Measurements from ENCODE around the gene SH3BP2.

- TF ChIP-seq, protein P1, sequence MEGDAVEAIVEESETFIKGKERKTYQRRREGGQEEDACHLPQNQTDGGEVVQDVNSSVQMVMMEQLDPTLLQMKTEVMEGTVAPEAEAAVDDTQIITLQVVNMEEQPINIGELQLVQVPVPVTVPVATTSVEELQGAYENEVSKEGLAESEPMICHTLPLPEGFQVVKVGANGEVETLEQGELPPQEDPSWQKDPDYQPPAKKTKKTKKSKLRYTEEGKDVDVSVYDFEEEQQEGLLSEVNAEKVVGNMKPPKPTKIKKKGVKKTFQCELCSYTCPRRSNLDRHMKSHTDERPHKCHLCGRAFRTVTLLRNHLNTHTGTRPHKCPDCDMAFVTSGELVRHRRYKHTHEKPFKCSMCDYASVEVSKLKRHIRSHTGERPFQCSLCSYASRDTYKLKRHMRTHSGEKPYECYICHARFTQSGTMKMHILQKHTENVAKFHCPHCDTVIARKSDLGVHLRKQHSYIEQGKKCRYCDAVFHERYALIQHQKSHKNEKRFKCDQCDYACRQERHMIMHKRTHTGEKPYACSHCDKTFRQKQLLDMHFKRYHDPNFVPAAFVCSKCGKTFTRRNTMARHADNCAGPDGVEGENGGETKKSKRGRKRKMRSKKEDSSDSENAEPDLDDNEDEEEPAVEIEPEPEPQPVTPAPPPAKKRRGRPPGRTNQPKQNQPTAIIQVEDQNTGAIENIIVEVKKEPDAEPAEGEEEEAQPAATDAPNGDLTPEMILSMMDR (IDR thresholded peaks at IDR 0.05; ENCODE audit: low read depth, low read length, poor library complexity, severe bottlenecking), result no peak
- TF ChIP-seq EZH2phosphoT487 (IDR thresholded peaks at IDR 0.05; ENCODE audit: borderline replicate concordance, low read length), result no peak
These were observed 27.5 kb downstream of the SH3BP2 start for GRCh38 chr4:2820216-2820982.

Measured in DOHH2 (cell line).